Measurements from ENCODE around the gene SRL. TPM values are rescaled to one million over a fixed set of nuclear protein-coding genes. Genes with fewer than 3 reads are reported as not detected.

Gene SRL
- total and polyA plus RNA-seq, 2 experiments from 2014 or later = not detected

GRCh38 chr16:4233431-4233830 is 8.4 kb downstream of the SRL start:
- H3K27ac ChIP-seq = no peak overlapping the region
- no peak overlapping the region for H2AFZ ChIP-seq
- in situ Hi-C loops (cut with MboI) = no loop called here

GRCh38 chr16:4232541-4233386 is 9.1 kb downstream of the SRL start:
- no peak for TF ChIP-seq EZH2phosphoT487 (IDR thresholded peaks at IDR 0.05; ENCODE audit: insufficient read depth, low read depth)
- TF ChIP-seq EZH2 (IDR thresholded peaks at IDR 0.05; ENCODE audit: insufficient read depth, poor library complexity, severe bottlenecking) = no peak
- Histone ChIP-seq H3K9ac (no peak overlapping the region), H3K4me2 (ENCODE audit: unreplicated experiment) (no peak overlapping the region)

More at GRCh38 chr16:4233431-4233830, 8.4 kb downstream of the SRL start:
- TF ChIP-seq EZH2phosphoT487 (IDR thresholded peaks at IDR 0.05; ENCODE audit: insufficient read depth, low read depth) (no peak), EZH2 (IDR thresholded peaks at IDR 0.05; ENCODE audit: insufficient read depth, poor library complexity, severe bottlenecking) (no peak)
- H3K4me2 ChIP-seq (ENCODE audit: unreplicated experiment) = no peak overlapping the region
- no peaks in the 10 kb centered on the region for H4K20me1 ChIP-seq (ENCODE audit: insufficient read depth)
- DNase-seq = peak; percentile 47
- no peaks in the 10 kb centered on the region for H3F3A ChIP-seq (ENCODE audit: insufficient read depth)
- no peak overlapping the region for H3K9ac ChIP-seq
- H3K9me3 ChIP-seq (ENCODE audit: low read depth) = no peaks in the 10 kb centered on the region
- WGBS, 2 experiments (ENCODE audit: low coverage in 1 of 2, low lambda C conversion rate in 2 of 2, missing lambda C conversion rate in 2 of 2) = 6 to 8% methylated on average over 4 of the region's 4 CpGs
- H3K36me3 ChIP-seq (ENCODE audit: low read depth) = no peaks in the 10 kb centered on the region
- no peak overlapping the region for H3K4me3 ChIP-seq
- no peaks in the 10 kb centered on the region for H3K27me3 ChIP-seq (replicated peaks; ENCODE audit: insufficient read depth)
- H3K79me2 ChIP-seq (ENCODE audit: insufficient read depth) = no peaks in the 10 kb centered on the region
- H3K4me1 ChIP-seq (ENCODE audit: insufficient read depth) = peaks cover 22% of the 10 kb centered on the region
- no peaks in the 10 kb centered on the region for H3K9me2 ChIP-seq (ENCODE audit: insufficient read depth)

GRCh38 chr16:4231886-4232285 is 10.0 kb downstream of the SRL start:
- in situ Hi-C loops (cut with MboI) = no loop called here
- TF ChIP-seq EZH2 (IDR thresholded peaks at IDR 0.05; ENCODE audit: insufficient read depth, poor library complexity, severe bottlenecking) = no peak
- TF ChIP-seq EZH2phosphoT487 (IDR thresholded peaks at IDR 0.05; ENCODE audit: insufficient read depth, low read depth) = no peak

More at GRCh38 chr16:4232541-4233386, 9.1 kb downstream of the SRL start:
- H3K4me3 ChIP-seq = no peak overlapping the region
- H3K9me2 ChIP-seq (ENCODE audit: insufficient read depth) = no peaks in the 10 kb centered on the region
- H3K27me3 ChIP-seq (replicated peaks; ENCODE audit: insufficient read depth) = no peaks in the 10 kb centered on the region
- H3K9me3 ChIP-seq (ENCODE audit: low read depth) = no peaks in the 10 kb centered on the region
- DNase-seq = no peak
- no peaks in the 10 kb centered on the region for H3K79me2 ChIP-seq (ENCODE audit: insufficient read depth)
- H2AFZ ChIP-seq = no peak overlapping the region
- no peaks in the 10 kb centered on the region for H4K20me1 ChIP-seq (ENCODE audit: insufficient read depth)
- H3F3A ChIP-seq (ENCODE audit: insufficient read depth) = no peaks in the 10 kb centered on the region
- peaks cover 22% of the 10 kb centered on the region for H3K4me1 ChIP-seq (ENCODE audit: insufficient read depth)
- no peaks in the 10 kb centered on the region for H3K36me3 ChIP-seq (ENCODE audit: low read depth)
- no peak overlapping the region for H3K27ac ChIP-seq
- WGBS, 2 experiments (ENCODE audit: low coverage in 1 of 2, low lambda C conversion rate in 2 of 2, missing lambda C conversion rate in 2 of 2) = 50 to 52% methylated on average over 14 of the region's 14 CpGs
- in situ Hi-C loops (cut with MboI) = no loop called here

GRCh38 chr16:4231367-4231766 is 10.5 kb downstream of the SRL start:
- Histone ChIP-seq H4K20me1 (ENCODE audit: insufficient read depth) (no peaks in the 10 kb centered on the region), H3K9me3 (ENCODE audit: low read depth) (no peaks in the 10 kb centered on the region), H3K9ac (no peak overlapping the region), H3F3A (ENCODE audit: insufficient read depth) (no peaks in the 10 kb centered on the region), H3K27me3 (replicated peaks; ENCODE audit: insufficient read depth) (no peaks in the 10 kb centered on the region), H2AFZ (no peak overlapping the region), H3K9me2 (ENCODE audit: insufficient read depth) (no peaks in the 10 kb centered on the region), H3K27ac (no peak overlapping the region), H3K4me1 (ENCODE audit: insufficient read depth) (peaks cover 22% of the 10 kb centered on the region), H3K4me3 (no peak overlapping the region), H3K79me2 (ENCODE audit: insufficient read depth) (no peaks in the 10 kb centered on the region), H3K36me3 (ENCODE audit: low read depth) (no peaks in the 10 kb centered on the region), H3K4me2 (ENCODE audit: unreplicated experiment) (no peak overlapping the region)
- TF ChIP-seq EZH2 (IDR thresholded peaks at IDR 0.05; ENCODE audit: insufficient read depth, poor library complexity, severe bottlenecking) (no peak), EZH2phosphoT487 (IDR thresholded peaks at IDR 0.05; ENCODE audit: insufficient read depth, low read depth) (no peak)
- 84 to 88% methylated on average over 10 of the region's 10 CpGs for WGBS, 2 experiments (ENCODE audit: low coverage in 1 of 2, low lambda C conversion rate in 2 of 2, missing lambda C conversion rate in 2 of 2)
- in situ Hi-C loops (cut with MboI) = no loop called here
- no peak for DNase-seq

More at GRCh38 chr16:4231886-4232285, 10.0 kb downstream of the SRL start:
- Histone ChIP-seq H3K9ac (no peak overlapping the region), H3K4me2 (ENCODE audit: unreplicated experiment) (no peak overlapping the region), H3K9me3 (ENCODE audit: low read depth) (no peaks in the 10 kb centered on the region), H3F3A (ENCODE audit: insufficient read depth) (no peaks in the 10 kb centered on the region), H3K4me1 (ENCODE audit: insufficient read depth) (peaks cover 22% of the 10 kb centered on the region), H2AFZ (no peak overlapping the region), H3K79me2 (ENCODE audit: insufficient read depth) (no peaks in the 10 kb centered on the region), H3K27ac (no peak overlapping the region), H4K20me1 (ENCODE audit: insufficient read depth) (no peaks in the 10 kb centered on the region), H3K27me3 (replicated peaks; ENCODE audit: insufficient read depth) (no peaks in the 10 kb centered on the region), H3K4me3 (no peak overlapping the region), H3K36me3 (ENCODE audit: low read depth) (no peaks in the 10 kb centered on the region), H3K9me2 (ENCODE audit: insufficient read depth) (no peaks in the 10 kb centered on the region)
- no peak for DNase-seq
- WGBS, 2 experiments (ENCODE audit: low coverage in 1 of 2, low lambda C conversion rate in 2 of 2, missing lambda C conversion rate in 2 of 2) = 90 to 92% methylated on average over 11 of the region's 11 CpGs

Data from GM23248 (cell line).